Spleen (tissue), 11 donors: ENCODE results near the gene CXADR. TPM values are rescaled to one million over a fixed set of nuclear protein-coding genes. Genes with fewer than 3 reads are reported as not detected.

Experiments
- DNase-seq: peaks from one replicate; pipeline ENCODE4 v3.0.0-alpha.2; 2020
- H3K27ac ChIP-seq, 8 donors: fragments of 200-600 bp; sonication (generic) in 7 of 8; 1 replicate in 4 of 8; 2 replicates in 4 of 8; pipeline versions ENCODE4 v1.5.0 to v1.8.0; 2016 to 2021; ENCODE audit warnings: inconsistent platforms in 4 of 8, mild to moderate bottlenecking in 4 of 8, moderate library complexity in 1 of 8
- H3K27me3 ChIP-seq, 7 donors: fragments of 200-600 bp; sonication (generic) in 6 of 7; replicated peaks in 1 of 7; 1 replicate in 4 of 7; 2 replicates in 3 of 7; pipeline versions ENCODE4 v1.5.0 to v1.8.0; 2016 to 2021; ENCODE audit warnings: inconsistent platforms in 3 of 7, mild to moderate bottlenecking in 1 of 7
- H3K36me3 ChIP-seq, 6 donors: fragments of 200-600 bp; sonication (generic) in 5 of 6; 1 replicate in 4 of 6; 2 replicates in 2 of 6; pipeline versions ENCODE4 v1.5.0 to v1.8.0; 2016 to 2021; ENCODE audit warnings: inconsistent platforms in 2 of 6
- H3K4me1 ChIP-seq, 6 donors: fragments of 200-600 bp; sonication (generic) in 5 of 6; 1 replicate in 3 of 6; 2 replicates in 3 of 6; pipeline versions ENCODE4 v1.5.0 to v1.8.0; 2016 to 2021; ENCODE audit warnings: inconsistent platforms in 3 of 6
- H3K4me3 ChIP-seq, 8 donors: fragments of 200-600 bp; sonication (generic) in 7 of 8; 1 replicate in 4 of 8; 2 replicates in 4 of 8; pipeline versions ENCODE4 v1.5.0 to v1.8.0; 2016 to 2021; ENCODE audit warnings: inconsistent platforms in 4 of 8, mild to moderate bottlenecking in 4 of 8, moderate library complexity in 2 of 8
- H3K9me3 ChIP-seq, 8 donors: fragments of 200-600 bp; sonication (generic) in 7 of 8; 1 replicate in 4 of 8; 2 replicates in 4 of 8; pipeline versions ENCODE4 v1.5.0 to v1.8.0; 2016 to 2021; ENCODE audit warnings: inconsistent platforms in 4 of 8
- POLR2A ChIP-seq, 3 donors: fragments of 450-650 bp; IDR thresholded peaks; one replicate each; pipeline ENCODE4 v1.5.1; 2017; ENCODE audit warnings: antibody characterized with exemption in 3 of 3, mild to moderate bottlenecking in 1 of 3
- POLR2AphosphoS5 ChIP-seq, 3 donors: sonication (generic); formaldehyde crosslinking; IDR thresholded peaks; one replicate each; pipeline ENCODE4 v1.5.1; 2017; ENCODE audit warnings: antibody characterized with exemption in 3 of 3
- WGBS, 5 donors: extraction: QIAGEN DNeasy Blood & Tissue Kit in 3 of 5; methylation state at CpG; one replicate each; pipeline versions ENCODE4 v1.1.5 to v1.1.7; 2013 to 2018; 5-methylcytosine and 5-hydroxymethylcytosine counted together
- intact Hi-C: fragments of 100-400 bp; cut with DNase I; formaldehyde crosslinking; loops from one replicate; pipeline ENCODE4 v1.15.0; 2023; ENCODE audit warnings: low total_unique reads
- polyA plus RNA-seq, 3 donors: library from polyadenylated mRNA; stranded (reverse); fragments of 200-250 nt; gene quantifications; one replicate each; pipeline ENCODE4 v1.2.1, GENCODE V29; 2013
- total RNA-seq, 7 donors: library from RNA; depleted of rRNA in 3 of 7; stranded (reverse); fragments of >200 nt in 3 of 7; fragmentation: NEBNext Ultra II Directional in 4 of 7; extraction: Animal tissue kit (Norgen Biotek cat#: 25700) in 4 of 7; gene quantifications; one replicate each; pipeline versions ENCODE4 v1.1.0 to v1.2.1, GENCODE V29; 2016 to 2021
- TF ChIP-seq, protein P1 (sequence below), 11 experiments: fragments of 200-600 bp in 7 of 11; fragments of 450-650 bp in 4 of 11; sonication (generic) in 4 of 11; IDR thresholded peaks in 8 of 11; conservative IDR thresholded peaks in 3 of 11; 1 replicate in 7 of 11; 2 replicates in 4 of 11; pipeline versions ENCODE4 v1.4.0 to v1.8.0; 2016 to 2021; ENCODE audit warnings: antibody characterized with exemption in 11 of 11, inconsistent platforms in 4 of 11, mild to moderate bottlenecking in 1 of 11
- donor health status: healthy with polysubstance abuse.
- donor health status: DM: no; HTN: no; CAD: no; lungs with moderate emphysema.
- donor health status: DM: no; HTN: no; CAD: no.
- donor health status: Bipolar disorder and iron deficiency.
- donor health status: healthy.
- donor health status: DM: no; HTN: no; CAD: no.
- donor health status: DM: yes; HTN: yes; CAD: no.

The CXADR gene
- total and polyA plus RNA-seq, 10 donors = 0.11 to 10.7 (median 2.8) TPM

DNA sequence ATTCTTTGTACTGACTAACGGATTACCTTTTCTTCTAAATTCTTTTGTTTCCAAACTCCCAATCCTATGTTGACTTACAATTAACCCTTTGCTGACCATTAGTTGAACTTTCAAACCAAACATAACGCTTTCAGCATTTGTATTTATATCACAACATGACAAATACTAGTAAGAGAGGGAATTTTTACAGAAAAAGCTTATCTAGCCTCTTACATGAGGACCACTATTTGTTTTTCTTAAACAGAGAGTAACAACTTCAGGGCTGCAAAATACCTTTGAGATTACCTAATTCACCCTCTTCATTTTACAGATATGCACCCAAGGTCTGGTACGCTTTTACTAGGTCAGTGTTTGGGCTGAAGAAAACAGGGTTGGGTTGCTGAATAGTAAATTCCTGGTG, 45.0 kb upstream of the CXADR start:
- Histone ChIP-seq H3K27me3 (no peaks in the 10 kb centered on the region), H3K36me3 (no peaks in the 10 kb centered on the region), H3K9me3 (no peaks in the 10 kb centered on the region), H3K4me3 (no peak overlapping the region), H3K27ac (peak overlapping the region in 2 of 8 donors; percentile 15 to 25), H3K4me1 (no peaks in the 10 kb centered on the region)
- intact Hi-C loops = no loop called here
- no peak for DNase-seq
- whole genome bisulfite sequencing, 5 donors = 54 to 77% (median 70%) methylated on average over 3 of the region's 3 CpGs
- TF ChIP-seq POLR2A (IDR thresholded peaks at IDR 0.05) = no peak
- TF ChIP-seq POLR2AphosphoS5 (IDR thresholded peaks at IDR 0.05) = no peak
- TF ChIP-seq, protein P1, sequence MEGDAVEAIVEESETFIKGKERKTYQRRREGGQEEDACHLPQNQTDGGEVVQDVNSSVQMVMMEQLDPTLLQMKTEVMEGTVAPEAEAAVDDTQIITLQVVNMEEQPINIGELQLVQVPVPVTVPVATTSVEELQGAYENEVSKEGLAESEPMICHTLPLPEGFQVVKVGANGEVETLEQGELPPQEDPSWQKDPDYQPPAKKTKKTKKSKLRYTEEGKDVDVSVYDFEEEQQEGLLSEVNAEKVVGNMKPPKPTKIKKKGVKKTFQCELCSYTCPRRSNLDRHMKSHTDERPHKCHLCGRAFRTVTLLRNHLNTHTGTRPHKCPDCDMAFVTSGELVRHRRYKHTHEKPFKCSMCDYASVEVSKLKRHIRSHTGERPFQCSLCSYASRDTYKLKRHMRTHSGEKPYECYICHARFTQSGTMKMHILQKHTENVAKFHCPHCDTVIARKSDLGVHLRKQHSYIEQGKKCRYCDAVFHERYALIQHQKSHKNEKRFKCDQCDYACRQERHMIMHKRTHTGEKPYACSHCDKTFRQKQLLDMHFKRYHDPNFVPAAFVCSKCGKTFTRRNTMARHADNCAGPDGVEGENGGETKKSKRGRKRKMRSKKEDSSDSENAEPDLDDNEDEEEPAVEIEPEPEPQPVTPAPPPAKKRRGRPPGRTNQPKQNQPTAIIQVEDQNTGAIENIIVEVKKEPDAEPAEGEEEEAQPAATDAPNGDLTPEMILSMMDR (IDR thresholded peaks at IDR 0.05 in 8 of 11, conservative IDR thresholded peaks at IDR 0.05 in 3 of 11) = no peak

DNA sequence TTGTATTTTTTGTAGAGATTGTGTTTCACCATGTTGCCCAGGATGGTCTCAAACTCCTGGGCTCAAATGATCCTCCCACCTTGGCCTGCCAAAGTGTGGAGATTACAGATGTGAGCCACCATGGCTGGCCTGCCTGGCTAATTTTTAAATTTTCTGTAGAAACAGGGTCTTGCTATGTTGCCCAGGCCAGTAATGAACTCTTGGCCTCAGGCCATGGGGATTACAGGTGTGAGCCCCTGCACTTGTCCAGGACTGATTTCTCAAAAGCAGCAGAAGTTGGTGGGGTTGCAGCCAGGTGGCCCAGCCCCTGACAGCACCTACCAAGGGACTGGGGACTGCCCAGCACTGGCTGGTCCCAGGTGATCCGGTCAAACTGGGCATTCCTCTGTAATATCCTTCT, 44.1 kb upstream of the CXADR start:
- intact Hi-C loops = no loop called here
- Histone ChIP-seq H3K4me1 (no peaks in the 10 kb centered on the region), H3K9me3 (no peaks in the 10 kb centered on the region), H3K27ac (no peak overlapping the region), H3K36me3 (no peaks in the 10 kb centered on the region), H3K27me3 (no peaks in the 10 kb centered on the region), H3K4me3 (no peak overlapping the region)
- 78 to 100% (median 93%) methylated on average over 1 of the region's 1 CpG for WGBS, 5 donors
- DNase-seq = no peak
- TF ChIP-seq POLR2A (IDR thresholded peaks at IDR 0.05) (no peak), POLR2AphosphoS5 (IDR thresholded peaks at IDR 0.05) (no peak)
- TF ChIP-seq, protein P1 (IDR thresholded peaks at IDR 0.05 in 8 of 11, conservative IDR thresholded peaks at IDR 0.05 in 3 of 11) = no peak

DNA sequence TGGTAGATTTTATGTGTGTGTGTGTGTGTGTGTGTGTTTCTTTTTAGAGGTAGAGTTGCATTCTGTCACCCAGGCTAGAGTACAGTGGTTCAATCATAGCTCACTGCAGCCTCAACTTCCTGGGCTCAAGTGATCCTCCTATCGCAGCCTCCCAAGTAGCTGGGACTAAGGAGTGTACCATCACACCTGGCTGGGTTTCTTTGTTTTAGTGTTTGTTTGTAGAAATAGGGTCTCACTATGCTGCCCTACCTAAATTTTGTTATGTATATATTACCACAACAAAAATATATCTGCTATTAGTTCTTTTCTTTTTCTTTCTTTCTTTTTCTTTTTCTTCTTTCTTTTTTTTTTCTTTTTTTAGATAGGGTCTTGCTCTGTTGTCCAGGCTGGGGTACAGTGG, 43.1 kb upstream of the CXADR start:
- H3K9me3 ChIP-seq = no peaks in the 10 kb centered on the region
- intact Hi-C loops = no loop called here
- no peak for DNase-seq
- H3K27ac ChIP-seq = no peak overlapping the region
- no peaks in the 10 kb centered on the region for H3K36me3 ChIP-seq
- no peak overlapping the region for H3K4me3 ChIP-seq
- TF ChIP-seq, protein P1 (IDR thresholded peaks at IDR 0.05 in 8 of 11, conservative IDR thresholded peaks at IDR 0.05 in 3 of 11) = no peak
- TF ChIP-seq POLR2A (IDR thresholded peaks at IDR 0.05) (no peak), POLR2AphosphoS5 (IDR thresholded peaks at IDR 0.05) (no peak)
- H3K27me3 ChIP-seq = no peaks in the 10 kb centered on the region
- 81 to 100% (median 97%) methylated on average over 1 of the region's 1 CpG for WGBS, 5 donors
- no peaks in the 10 kb centered on the region for H3K4me1 ChIP-seq

DNA sequence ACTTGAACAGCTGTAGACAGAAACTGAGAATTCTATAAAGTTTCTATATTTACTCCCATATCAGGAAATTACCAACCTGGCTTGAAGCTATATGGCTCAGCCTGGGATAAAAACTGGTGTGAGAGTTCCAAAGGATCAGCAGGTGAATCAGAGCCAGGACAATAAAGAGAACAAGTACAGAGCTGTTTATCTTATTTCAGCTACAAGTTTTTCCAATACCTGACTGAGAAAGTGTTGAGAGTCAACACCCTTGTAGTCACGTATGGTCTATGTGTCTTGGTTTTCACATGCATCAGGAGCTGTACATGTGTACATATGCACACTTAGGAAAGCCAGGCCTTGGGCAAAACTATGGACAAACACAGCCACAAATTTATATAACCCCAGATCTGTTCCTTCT, 40.7 kb upstream of the CXADR start:
- 79 to 97% (median 87%) methylated on average over 1 of the region's 1 CpG for WGBS, 5 donors
- TF ChIP-seq, protein P1 (IDR thresholded peaks at IDR 0.05 in 8 of 11, conservative IDR thresholded peaks at IDR 0.05 in 3 of 11) = no peak
- no peak for TF ChIP-seq POLR2A (IDR thresholded peaks at IDR 0.05)
- no peak for TF ChIP-seq POLR2AphosphoS5 (IDR thresholded peaks at IDR 0.05)
- Histone ChIP-seq H3K9me3 (no peaks in the 10 kb centered on the region), H3K27me3 (no peaks in the 10 kb centered on the region), H3K36me3 (no peaks in the 10 kb centered on the region), H3K27ac (no peak overlapping the region), H3K4me1 (no peaks in the 10 kb centered on the region), H3K4me3 (no peak overlapping the region)
- DNase-seq = no peak
- intact Hi-C loops = no loop called here
